Left hindlimb (tissue), 1 donor: ENCODE data around the gene HDAC4.

Source experiments
- DNase-seq: peaks from one replicate; pipeline ENCODE4 v3.0.0-alpha.2; 2018

HDAC4 gene

GRCh38 chr2:239381709-239382134, 19.1 kb downstream of the HDAC4 start:
- peak; percentile 25 for DNase-seq

DNA sequence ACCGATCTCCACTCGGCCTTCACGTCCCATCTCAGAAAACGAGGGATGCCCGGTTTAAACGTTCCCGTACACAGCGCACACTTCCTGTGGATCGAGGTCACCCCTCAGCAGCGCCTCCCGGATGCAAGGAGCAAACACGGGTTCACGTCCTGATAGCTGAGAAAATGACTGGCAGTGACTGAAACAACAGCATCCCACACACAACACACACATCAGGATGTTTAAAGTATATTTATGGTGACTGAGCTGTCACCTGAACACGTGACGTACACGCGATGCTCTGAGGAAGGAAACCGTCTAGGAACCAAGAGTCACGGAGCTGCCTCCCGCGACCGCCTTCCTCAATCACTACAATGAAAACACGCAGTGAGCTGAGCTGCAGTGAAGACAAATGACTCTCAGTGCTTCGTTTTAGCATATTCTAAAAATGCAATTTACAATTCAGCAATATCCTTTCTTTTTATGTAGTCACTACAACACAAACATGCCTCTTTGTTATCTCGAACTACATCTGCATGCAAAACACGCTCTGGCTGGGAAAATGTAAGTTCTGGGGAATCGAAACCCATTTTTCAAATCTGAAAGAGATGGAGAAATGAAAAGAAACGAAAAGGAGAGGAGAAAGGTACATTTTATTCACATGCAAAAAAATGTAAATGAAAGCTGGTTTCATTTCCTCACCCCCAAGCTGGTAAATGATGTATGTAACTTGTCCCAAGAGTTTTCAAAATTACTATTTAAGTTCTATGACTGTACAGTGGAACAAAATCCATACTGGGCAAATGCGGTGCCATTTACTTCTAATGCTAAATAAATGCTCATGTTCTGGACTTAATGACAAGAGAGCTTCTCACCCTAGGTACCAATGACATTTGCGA, 19.8 kb downstream of the HDAC4 start:
- peak; percentile 34 for DNase-seq

- peak; percentile 28 for DNase-seq
Observed at GRCh38 chr2:239379641-239380170, 21.1 kb downstream of the HDAC4 start.

DNA sequence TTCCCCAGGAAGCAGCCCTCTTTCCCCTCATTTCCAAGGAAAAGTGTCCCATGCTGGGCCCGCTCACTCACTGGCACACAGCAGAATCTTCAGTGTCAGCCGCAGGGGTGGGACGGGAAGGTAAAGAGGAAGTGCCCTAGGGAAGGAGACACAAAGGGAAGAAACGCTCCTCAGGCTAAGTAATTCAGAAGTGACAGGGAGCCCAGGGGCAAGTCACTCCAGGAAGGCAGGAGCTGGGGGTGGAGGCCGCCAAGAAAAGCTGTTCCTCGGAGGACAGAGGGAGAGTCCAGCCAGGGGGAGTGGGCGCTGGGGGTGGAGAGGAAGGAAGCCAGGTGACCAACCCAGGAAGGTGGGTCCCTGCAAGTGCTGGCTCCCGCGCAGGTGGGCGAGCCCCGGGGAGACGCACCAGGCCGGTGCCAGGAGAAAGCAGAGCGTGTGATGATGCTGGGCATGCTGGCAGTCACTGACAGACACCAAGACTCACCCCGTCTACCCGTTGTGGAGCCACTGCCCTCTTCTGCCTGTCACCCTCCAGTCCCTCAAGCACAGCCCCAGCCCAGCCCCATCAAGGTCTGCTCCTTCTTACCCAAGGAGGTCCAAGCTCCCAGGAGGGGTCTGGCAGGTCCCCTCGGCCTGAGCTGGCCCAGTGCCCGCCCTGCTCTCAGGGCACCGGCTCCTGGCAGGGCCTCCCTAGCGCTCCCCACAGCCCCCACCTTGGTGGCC, 21.7 kb downstream of the HDAC4 start:
- peak; percentile 20 for DNase-seq

DNA sequence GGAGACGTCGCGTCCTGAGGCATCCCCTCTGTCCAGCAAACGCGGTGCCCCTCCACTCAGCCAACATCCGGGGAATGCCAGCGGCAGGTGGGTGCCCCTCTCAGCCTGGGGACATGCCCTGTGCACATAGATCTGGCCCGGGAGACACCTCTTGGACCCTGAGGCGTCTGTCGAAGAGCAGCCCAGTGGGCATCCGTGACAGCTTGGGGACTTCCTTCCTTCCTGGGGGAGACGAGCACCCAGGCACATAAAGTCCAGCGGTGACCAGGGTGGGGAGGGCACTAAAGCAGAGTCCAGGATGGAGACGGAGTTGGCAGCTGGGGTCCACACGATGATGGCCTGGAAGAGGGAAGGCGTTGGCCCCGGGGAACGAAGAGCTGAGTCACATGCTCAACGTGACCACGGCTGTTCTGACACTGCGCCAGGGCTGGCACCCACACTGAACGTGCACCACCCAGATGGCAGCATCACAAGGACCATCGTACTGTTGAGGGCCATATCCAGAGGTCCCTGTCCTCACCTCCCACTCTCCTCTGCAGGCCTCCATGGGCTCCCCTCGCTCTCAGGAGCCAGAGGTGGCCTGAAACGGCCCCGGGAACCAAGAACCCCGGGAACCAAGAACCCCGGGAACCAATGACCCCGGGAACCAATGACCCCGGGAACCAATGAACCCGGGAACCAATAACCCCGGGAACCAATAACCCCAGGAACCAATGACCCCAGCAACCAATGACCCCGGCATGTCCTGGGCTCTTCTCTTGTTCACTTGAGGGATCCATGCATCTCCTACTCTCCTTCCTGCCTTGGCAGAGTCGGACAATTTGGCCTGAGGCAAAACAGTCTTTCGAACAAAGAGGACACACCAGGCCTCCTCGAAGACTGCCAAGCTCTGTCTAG, 22.6 kb downstream of the HDAC4 start:
- DNase-seq = peak; percentile 15

- DNase-seq = peak; percentile 22
Observed at GRCh38 chr2:239377591-239377990, 23.2 kb downstream of the HDAC4 start.

DNA sequence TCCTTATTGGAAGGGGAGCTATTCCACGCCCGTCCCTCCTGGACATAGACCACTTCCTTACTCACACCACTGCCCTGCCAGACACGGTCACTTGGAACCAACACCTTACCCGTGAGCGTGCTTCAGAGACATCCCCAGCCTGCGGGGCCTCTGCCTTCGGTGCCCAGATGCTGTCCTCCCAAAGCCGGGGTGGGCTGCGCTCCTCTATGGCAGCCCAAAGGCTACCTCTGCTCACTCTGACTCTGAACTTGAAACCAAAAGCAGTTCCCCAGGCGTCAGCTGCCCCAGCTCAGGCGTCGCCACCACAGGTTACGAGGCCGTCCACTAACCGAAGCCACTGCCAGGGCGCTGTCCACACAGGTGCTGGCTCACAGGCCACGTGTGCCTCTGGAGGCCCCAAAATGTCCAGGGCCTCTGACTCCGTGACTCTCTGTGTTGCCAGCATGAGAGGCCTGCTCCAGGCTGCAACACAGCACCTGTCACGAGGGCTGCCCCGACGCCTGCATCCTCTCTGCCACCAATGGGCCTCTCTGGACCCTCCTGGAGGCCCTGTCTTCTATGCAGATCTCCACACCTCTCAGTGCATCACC, 23.8 kb downstream of the HDAC4 start:
- DNase-seq = peak; percentile 20

- no peak for DNase-seq
Observed at GRCh38 chr2:239376351-239376750, 24.5 kb downstream of the HDAC4 start.

DNA sequence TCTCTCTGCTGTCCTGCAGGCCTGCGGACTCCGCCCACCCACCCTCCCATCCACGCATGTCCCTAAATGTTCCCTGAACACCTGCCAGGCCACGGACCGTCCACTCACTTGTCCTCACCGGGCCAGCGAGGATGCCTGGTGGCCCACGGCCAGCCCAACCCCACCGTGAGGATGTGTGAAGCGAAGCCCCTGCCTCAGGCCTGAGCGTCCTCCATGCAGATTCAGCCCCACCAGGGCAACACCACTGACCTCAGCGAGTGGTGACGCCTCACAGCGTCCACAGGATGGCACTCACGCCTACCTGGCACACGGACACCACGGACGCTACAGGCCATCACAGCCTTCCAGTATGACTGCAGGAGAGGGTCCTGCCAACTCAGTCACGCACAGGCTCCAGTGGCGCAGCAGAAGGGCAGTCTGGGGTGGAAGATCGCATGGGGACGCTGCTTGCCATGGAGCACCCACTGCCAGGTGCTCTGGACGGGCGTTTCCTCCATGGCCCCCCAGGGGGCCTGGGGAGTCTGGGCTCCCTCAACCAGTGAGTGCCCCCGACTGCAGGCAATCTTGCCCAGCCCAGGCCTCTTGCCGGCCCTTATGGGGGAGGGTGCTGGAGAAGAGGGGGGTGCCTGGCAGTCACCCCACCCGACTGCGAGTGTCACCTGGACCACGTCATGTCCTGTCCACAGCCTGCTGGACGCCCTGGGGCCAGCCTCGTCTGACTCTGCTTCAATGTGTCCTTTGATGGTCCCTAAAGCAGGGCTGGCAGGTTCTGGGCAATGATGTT, 25.4 kb downstream of the HDAC4 start:
- peak; percentile 21 for DNase-seq

DNA sequence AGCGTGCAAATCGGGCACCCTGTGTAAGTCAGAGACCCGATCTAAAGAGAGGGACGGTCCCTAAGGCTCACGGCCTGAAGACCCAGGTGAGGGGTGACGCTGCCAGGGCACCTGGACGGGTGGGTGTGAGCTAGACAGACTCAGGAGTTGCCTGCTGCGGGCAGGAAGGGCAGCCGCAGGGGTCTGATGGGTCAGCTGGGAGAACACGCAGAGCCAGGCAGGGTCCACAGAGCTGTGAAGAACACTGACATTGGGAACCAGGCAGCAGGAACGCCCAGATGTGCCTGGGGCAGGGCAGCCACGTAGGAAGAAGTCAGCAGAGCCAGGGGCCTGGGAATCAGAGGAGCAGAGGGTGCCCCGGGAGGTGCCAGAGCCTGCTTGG, 25.9 kb downstream of the HDAC4 start:
- DNase-seq = peak; percentile 14

GRCh38 chr2:239372835-239373234, 28.0 kb downstream of the HDAC4 start:
- DNase-seq = peak; percentile 10

- peak; percentile 24 for DNase-seq
Observed at GRCh38 chr2:239371726-239372686, 28.8 kb downstream of the HDAC4 start.

DNA sequence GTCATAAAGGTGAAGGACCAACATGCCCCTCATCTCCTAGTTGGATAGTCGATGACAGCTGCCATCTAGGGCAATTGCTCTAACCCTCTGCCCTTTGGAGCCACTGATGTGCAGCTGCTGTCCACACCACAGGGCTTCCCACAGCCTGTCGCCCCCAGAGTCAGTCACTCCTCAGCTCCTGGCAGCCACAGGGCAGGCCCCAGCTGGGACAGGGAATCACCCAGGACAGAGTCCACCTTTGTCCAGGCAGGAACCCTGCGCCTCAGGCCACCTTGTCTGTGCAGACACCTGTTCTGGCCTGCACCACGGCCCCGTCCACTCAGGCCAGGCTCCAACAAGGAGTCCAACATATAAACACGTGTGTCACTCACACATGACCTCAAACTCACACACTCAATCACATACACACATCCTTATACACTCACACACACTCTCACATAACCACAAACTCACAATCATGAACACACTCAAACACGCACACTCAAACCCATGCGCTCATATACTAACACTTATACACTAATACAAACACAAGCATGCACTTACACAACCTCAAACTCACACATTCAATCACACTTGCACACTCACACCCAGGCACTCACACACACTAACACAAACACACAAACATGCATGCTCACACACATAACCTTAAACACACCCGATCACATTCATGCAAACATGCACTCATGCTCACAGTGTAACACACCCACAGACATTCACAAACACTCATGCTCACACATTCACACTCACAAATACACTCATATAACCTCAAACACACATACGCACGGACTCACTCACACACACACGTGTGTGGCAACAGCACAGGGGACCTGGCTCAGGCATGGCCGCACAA, 29.7 kb downstream of the HDAC4 start:
- DNase-seq = peak; percentile 15

- DNase-seq = no peak
Observed at GRCh38 chr2:239370403-239370802, 30.4 kb downstream of the HDAC4 start.

DNA sequence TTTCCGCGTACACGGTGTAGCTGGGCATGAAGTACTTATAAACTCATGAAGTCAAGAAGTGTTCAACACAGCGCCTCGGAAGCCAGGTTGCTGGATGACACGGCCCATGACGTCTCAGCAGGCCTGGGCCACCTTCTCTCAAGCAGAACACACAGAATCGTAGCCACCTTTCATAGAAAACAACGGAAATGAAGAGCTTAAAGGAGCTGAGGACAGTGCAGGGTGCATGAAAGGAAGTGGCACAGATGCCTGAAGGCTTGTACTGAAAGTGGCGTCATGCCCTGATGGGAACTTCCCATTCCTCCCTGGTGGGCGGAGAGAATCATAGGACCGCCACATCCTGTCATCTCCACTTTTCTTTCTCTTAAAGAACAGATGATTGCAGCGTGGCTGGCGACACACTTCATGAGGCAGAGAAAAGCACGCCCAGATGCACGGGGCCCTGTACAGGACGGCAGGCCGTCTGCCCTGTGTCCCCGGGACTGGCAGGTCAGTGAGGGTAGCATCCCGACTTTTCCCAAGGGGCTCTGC, 31.1 kb downstream of the HDAC4 start:
- DNase-seq = peak; percentile 26

GRCh38 chr2:239368906-239369552, 31.8 kb downstream of the HDAC4 start:
- DNase-seq = peak; percentile 25

- no peak for DNase-seq
Observed at GRCh38 chr2:239368321-239368720, 32.5 kb downstream of the HDAC4 start.

DNA sequence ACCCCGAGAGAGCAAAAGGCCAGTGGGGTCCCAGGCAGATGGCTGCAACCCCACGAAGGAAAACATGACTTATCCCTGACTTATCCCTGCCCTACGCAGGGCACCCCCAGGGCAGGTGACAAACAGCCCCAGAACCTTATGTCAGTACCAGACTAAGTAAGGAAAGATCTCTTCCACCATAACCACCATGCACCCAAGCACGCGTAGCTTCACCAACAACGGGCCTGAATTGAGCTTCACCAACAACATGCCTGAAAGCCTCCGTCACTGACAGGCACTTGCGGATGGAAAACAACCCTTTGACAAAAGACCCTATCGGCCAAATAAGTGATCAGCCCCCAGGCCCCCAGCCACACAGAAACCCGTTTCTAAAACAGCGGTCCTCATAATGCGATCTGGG, 34.1 kb downstream of the HDAC4 start:
- no peak for DNase-seq
